Activated T-cell treated with anti-CD3 and anti-CD28 coated beads, Interleukin-2, amount 50 U/mL, for 1 hour (primary cell): ENCODE results near the gene CUBN.

Experiments
- DNase-seq: peaks from one replicate; pipeline ENCODE4 v3.0.0-alpha.2; 2020

Gene CUBN

DNA sequence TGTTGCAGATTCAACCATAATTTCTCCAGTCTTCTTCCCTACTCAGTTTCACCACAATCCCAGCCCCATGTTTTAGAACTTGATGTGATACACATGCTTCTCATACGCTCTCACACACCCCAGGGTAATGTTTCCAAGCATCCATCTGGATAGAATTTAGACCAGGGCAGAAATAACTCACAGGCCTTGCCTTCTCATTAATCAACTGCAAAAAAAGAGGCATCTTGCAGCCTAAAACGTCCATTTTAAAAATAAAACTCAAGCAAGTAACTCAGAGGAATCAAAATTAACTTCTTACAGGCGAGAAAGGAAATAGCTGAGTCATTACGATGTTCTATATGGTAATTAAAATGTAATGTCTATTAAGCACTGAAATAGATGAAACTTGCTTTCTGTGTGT, 185.2 kb downstream of the CUBN start:
- no peak for DNase-seq

DNA sequence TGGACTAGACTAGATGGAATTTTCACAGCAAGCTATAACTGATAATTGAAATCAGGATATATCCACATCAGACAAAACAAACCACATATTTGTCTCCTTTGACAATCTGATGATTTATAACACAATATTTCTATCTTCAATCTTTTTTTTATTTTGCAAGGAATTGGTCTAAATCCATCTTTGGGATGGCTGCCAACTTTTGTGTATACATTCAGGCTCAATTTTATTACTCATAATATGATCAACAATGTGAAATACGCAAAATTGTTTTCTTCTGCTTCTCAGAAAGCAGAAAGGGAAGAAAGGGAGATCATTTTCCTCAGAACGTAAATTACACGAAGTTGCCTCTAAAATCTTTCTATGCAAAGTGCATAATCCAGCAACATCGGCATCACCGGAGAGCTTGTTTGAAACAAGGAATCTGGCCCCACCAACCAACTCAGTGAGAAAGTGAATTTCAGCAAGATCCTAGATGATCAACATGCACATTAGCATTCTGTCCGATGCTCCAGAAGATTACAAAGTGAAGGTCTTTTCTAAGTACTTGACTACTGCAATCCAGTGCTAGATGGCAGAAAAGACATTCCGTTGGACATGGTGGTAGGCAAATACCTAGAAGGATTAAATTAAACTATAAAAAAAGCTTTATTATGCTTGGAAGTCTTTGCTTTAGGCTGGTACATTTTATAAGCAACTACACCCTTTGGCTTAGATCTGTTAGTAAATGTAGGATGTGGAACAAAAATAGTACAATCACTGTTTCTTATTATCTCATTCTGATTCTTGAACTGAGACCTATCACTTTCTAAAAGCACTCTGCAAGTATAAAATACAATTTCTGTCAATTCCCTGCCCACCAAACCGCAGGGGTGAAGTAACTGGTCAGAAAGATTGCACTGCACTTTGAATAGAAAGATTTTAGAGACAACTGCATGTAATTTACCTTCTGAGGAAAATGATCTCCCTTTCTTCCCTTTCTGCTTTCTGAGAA, 186.0 kb downstream of the CUBN start:
- DNase-seq, result no peak

DNA sequence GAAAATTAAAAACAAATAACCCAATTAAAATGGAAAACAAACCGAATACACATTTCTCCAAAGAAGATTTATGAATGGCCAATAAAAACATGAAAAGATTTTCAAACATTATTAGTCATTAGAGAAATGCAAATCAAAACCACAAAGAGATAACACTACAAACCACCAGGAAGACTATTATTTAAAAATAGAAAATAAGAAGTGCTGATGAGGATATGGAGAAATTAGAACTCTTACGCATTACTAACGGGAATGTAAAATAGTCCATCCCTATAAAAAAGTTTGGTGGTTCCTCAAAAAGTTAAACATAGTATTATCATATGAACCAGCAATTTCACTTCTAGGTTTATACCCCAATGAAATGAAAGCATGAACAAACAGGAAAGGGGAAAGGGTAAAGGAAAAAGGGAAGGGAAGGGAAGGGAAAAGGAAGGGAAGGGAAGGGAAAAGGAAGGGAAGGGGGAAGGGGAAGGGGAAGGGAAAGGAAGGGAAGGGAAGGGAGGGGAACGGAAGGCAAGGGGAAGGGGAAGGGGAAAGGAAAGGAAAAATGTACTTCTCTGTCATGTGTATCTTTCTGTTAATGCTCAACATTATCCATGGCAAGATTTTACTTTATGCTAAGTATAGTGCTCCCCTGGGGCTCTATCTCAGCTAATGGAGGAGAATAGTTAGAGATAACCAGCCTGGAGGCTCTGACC, 187.1 kb downstream of the CUBN start:
- no peak for DNase-seq

DNA sequence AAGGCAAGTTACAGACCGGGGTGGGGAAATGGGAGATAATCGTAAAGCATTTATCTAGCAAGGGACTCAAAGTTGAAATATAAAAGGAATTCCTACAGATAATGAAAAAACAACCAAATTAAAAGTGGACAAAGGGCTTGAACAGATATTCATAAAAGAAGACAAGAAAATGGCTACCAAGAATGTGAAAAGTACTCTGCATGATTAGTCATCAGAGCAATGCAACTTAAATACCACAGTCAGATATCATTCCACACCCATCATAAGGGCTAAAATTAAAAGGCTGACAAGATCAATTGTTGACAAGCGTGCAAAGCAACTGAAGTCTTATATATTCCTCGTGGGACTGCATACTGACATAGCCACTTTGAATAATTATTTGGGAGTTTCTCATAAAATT, 187.7 kb downstream of the CUBN start:
- no peak for DNase-seq

DNA sequence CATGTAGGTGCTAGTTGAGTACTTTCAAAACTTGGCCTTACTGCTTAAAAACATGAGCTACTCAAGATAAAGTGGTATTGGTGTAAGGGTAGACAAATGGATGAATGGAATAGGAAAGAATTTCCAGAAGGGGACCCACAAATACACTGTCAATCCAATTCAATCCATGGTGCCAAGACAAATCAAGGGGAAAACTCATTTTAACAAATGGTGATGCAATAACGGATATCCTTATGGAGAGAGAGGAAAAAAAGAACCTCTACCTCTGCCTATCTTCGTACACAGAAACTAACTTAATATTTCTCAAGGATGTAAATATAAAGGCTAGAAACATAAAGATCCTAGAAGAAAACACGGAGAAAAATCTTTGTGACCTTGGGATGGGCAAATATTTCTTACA, 188.5 kb downstream of the CUBN start:
- DNase-seq, result no peak

DNA sequence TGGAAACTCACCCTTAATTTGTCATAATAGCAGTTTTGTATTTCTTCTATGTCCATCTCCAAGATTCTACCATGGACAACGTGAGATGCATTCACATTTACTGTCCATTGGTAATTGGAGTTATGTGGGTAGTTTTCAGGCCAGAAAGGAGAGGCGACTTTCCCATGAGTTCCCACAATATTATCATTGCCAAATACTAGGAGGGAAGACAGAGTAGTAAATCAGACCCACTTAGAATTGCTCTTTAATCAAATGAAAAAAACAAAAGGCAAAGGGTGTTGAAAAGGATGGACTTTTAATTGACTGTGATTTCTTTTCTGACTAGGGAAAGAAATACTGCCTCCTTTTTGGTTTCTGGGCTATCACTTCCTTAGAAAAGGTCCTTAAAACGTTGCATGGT, 190.7 kb downstream of the CUBN start:
- no peak for DNase-seq

DNA sequence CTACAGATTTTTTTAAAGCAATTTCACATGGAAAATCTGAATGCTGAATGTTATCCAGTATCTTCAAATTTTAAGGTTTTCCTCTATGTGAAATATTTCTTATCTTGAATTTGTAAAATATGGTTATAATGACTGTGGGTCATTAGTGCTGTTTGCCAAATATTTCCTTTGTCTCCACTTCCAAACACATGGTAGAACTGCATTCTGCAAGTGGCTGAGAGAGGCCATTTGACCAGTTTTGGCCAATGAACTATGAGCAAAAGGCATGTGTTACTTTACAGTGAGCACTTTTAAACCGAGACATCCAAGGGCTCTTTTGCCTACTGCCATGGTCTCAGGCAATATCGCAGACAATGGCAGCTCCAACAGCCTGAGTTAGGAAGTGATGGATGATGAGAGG, 195.2 kb downstream of the CUBN start:
- no peak for DNase-seq

DNA sequence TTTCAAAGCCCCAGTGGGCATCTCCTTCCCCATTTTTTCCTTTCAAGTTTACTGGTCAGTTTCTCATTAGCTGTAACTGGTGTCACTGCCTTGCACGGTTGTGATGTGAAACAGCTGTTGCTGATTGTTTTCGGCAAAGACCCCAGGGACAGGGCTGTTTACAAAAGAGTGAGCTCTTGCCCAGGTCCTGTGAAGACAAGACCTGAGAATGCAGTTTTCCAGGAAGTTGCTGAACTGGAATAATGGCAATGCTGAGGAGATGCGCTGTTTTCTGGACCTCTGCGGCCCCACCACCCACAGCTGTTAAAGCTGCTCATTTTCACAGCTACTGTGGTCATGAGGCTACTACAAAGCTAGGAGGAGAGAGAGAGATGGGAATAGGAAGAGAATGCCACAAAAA, 195.8 kb downstream of the CUBN start:
- DNase-seq, result no peak

DNA sequence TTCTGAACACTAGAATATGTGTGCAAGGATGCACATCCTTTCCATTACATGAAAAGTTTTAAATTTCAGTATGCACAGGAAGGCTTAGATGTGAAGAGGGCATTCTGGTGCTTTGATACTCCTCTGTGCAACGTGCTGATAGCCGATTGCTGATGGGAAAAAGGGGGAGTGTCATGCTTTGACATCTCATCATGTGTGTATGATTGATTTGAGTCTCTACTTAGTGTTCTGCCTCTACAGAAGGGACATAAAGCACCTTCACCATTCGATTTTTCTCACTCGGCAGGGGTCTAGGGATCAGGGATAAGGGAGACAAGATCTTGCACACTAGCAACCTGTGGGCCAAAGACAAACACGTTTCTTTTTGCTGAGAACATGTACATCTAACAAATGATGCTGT, 197.7 kb downstream of the CUBN start:
- no peak for DNase-seq

DNA sequence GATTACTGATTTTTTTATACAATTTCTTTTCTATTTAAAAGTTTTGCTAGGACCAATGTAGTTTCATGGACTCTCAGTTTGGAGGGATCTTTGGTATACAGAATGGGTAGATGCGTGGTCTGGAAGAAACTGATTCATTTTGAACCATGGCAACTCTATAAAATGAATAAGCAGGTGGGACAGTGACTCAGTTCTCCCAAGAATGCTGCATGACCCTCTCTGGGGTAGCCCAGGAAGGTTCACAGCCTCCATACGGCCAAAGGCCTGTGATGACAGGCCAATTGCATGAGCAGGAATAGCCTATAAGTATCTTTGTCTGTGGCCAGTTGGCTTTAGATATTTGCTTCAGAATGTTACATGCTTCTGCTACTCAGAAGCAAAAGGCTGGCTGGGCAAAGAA, 199.1 kb downstream of the CUBN start:
- DNase-seq, result no peak

DNA sequence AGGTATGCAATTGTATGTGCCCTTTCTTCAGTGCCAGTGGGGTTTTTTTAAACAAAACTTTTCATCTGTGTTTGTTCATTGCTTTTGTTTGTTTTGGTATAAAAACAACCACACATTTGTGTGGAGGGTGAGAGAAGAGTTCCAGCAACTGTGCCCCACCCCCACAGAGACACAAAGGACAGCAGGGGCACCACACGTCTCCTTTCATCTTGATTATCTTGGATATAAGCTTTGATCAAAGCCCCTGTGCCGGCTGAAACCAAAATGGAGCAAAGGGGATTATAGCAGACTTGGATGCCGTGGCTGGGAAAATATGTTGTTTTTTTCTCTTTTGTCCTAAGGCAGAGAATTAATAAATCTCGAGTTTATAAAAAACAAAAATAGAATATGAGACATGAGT, 200.5 kb downstream of the CUBN start:
- no peak for DNase-seq

DNA sequence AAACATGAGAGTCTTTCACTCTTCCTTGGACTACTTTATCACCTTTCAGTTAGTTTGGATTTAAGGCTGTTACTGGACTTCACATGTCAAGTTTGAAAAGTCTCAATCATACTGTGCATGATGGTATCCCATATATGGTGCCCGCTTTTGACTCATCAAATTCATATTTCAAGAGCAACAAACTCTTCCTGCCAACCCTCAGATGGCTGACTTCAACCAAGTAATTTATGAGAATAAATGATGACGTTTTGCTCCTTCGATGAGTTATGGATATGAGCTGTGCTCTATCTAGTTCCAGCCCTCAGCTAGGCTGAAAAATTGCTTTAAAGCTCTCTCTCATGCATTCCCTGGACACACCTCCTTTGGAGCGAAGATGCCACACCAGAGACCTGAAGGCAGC, 202.1 kb downstream of the CUBN start:
- no peak for DNase-seq

DNA sequence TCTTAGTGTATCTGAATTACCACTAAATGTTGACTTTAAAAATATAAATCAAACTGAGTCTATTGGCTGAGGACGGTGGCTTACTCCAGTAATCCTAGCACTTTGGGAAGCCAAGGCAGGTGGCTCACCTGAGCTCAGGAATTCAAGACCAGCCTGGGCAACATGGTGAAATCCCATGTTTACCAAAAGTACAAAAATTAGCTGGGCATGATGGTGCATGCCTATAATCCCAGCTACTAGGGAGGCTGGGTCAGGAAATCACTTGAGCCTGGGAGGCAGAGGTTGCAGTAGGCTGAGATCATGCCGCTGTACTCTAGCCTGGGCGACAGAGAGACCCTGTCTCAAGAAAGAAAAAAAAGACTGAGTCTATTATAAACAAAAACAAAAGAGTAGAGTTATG, 205.9 kb downstream of the CUBN start:
- DNase-seq, result no peak

DNA sequence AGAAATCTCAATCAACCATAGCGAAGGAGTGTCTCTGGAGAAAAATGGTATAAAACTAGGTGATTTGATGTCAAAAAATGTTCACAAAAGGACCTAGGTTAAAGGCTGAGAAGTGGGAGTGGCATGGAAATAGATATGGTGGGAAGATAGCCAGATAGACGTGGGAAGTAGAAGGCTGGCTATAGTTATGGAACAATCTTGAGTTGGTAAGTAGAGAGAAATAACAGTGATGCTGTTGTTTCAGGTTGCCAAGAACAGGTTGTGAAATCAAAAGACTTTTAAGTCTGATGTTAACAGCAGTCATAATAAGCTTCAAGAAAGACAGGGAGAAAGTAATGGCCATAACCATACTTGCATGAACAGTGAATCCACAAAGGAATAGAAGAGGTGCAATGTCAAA, 206.3 kb downstream of the CUBN start:
- DNase-seq, result no peak

DNA sequence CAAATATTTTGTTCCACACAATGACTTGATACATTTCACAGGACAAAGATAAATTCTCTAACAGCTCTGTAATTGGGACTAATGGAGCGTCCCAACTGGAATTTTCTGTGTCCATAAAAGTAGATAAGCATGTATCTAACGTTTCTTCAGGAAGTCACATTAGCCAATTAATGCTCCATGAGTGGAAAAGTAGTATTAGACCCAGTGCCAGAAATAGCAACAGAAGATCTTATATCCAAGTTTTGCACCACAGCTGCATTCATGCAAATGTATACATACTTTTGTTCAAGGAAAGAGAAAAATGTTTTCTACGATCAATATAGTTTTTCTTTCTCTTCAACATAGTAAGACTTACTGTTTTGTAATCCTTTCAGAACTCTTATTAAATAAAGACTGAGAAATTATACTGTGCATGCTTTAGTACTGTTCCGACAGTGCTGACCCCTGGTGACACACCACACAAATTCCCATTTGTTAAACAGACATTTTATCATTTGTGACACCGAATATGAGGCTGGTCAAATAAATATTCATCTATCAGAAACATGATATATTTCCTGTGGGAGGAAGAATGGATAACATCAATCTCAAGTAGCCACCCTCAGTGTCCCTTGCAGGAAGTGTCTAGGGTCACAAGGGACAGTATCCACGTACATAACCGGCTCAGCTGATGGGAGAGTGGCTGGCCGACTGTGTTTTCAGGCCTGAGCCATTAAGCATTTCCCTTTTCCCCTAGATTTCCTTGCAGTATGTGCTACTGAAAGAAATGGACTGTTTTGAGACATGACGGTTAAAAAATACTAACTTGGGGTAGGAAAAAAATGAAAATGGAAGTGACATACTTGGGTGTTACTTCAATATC, 210.3 kb downstream of the CUBN start:
- no peak for DNase-seq

DNA sequence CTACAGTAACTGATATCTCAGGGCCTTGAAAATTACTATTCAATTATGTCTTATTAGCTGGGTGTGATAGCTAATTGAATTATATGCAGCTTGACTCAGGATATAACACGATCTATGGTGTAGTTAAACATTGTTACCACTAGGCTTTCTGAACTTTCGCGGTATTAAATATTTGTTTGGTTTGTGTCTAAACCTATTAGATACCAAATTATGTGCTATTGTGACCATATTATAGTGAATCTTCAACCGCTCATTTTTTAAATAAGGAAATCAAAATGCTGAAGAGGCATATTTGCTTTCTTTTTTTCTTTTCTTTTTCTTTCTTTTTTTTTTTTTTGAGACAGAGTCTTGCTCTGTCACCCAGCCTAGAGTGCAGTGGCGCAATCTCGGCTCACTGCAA, 213.1 kb downstream of the CUBN start:
- DNase-seq, result no peak

DNA sequence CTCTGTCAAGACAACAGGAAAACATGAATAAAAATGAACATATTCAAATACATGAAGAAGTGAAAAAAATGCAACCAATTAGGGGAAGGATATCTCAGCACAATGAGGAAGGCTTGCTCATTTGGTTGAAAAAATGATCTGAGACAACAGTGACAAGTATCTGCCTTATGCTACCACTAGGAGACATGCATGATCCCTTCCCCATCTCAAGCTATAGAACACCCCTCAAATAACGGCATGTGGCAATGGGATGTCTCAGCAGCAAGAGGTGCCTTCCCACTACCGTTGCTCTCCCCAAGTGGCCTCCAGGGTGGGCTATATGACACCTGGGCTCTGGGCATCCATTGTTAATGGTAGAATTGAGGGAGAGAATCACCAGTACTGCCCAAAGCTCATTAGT, 214.3 kb downstream of the CUBN start:
- no peak for DNase-seq

DNA sequence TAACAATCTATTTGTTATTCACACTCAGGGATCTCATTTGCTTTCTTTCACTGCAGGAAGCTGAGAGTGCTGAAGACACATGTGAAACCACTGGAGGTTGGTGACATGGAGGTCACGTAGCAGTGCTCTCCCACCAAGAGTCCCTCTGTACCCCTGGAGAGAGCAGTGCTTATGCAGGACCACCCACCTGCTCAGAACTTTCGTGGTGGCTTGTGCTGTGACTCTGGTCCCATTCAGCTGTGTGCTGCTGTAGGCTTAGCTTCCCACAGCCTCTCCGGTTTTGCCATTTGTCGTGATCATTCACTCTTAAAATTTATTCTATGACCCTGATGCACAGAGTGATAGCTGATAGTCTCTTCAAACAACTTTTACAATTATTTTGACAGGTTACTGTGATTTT, 216.3 kb downstream of the CUBN start:
- DNase-seq, result no peak

DNA sequence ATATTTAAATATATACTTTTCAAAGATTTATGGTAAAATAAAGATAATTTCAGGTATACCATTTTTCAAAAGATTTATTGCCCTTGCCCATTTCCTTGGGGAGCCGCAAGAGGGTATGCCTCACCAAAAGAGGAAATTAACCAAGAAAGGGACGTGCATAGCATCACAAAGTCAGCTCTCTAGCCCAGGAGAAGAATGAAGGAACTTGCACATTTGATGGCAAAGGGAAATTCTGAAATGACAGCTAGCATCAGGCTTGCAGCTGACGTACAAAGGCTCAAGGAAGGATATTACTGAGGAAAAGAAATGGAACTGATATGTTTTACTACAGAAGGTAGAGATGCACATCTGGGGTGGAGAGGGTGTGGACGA, 218.8 kb downstream of the CUBN start:
- no peak for DNase-seq

DNA sequence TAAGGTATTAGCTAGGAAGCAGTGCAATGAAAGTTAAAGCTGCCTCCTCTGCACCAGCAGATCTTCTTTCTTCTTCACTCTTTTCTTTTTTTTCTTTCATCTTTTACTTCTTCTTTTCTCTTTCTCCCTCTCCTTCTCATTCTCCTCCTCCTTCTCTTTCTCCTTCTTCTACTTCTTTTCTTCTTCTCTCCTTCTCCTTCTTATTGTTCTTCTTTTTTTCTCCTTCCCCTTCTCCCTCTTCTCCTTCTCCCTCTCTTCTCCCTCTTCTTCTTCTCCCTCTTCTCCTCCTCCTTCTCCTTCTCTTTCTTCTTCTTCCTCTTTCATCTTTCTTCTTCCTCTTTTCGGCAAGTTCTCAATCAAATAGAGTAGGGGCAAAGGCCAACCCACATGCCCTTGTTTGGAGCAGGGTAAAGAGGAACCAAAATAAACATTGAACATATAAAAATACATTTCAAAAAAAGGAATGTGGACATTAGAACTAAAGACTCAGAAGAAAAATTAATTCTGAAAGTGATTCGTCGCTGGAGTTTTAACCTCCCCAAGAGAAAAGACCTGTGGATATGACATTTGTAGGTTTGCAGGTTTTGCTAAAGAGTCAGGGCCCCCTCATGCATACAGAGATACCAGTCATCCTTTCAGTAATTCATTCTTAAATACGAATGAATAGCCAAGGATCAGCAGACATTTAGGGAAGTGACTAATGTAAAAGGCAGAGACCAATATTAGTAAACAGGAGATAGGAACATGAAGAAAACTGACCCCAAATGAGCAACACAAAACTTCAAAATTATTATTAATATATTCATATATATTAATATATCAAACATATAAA, 219.4 kb downstream of the CUBN start:
- DNase-seq, result no peak

DNA sequence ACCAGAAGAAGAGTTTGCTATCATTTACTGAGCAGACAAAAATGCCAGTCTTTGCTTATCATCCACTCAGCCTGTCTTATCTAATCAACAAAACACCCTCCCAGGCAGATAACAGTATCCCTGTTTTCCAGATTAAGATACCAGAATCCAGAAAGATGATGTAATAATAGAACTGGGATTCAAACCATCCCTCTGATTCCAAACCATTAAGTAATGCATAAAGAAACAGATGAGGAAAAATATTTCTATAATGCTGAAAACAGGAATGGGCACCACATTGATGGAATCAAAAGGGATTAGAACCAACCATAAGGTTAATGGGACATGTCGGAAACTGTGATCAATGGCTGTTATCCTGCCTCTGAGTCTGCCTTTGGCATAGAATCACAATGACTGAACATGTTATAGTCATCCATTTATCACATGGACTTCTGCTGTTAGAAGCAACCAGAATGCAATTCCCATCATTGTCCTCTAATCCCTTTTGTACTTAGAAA, 220.3 kb downstream of the CUBN start:
- DNase-seq, result no peak

DNA sequence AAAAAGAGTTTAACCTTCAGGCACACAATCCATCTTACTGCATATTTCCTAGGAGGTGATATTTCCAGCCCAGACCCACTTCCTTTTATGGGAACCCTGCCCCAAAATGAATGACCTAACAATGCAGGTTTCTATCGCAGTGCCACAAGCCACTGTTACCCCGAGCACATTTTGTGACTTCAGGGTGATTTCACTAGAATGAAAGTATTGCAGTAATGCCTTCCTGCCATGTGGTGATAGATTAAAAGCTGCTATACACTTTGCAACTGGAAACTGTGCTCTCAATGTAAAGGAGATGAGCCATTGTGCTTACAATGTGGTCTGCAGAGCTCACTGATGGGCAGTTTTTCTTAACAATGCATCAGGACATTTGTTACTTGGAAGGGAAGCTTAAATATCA, 221.9 kb downstream of the CUBN start:
- no peak for DNase-seq
